ENCODE results near the gene SEMA3E. TPM values are rescaled to one million over a fixed set of nuclear protein-coding genes. Genes with fewer than 3 reads are reported as not detected.

The SEMA3E gene
- total and polyA plus RNA-seq, 9 of the 15 experiments (the other 6 are each of a cell fraction or from before 2014, with no cell fraction given), result 0.01 to 1.4 (median 0.14) TPM; not detected in 2

GRCh38 chr7:83410989-83411591 is 237.8 kb downstream of the SEMA3E start (continued):
- TF ChIP-seq CTCF (IDR thresholded peaks at IDR 0.05 in 2 of 3, conservative IDR thresholded peaks at IDR 0.05 in 1 of 3; ENCODE audit: insufficient read depth in 2 of 3, low read depth in 1 of 3, low read length in 3 of 3) (peak in 2 of 3 experiments; percentile 38 to 50; a peak in 4 of 6 replicates), RAD21 (CRISPR knock-in tag; conservative IDR thresholded peaks at IDR 0.05 in 1 of 2, IDR thresholded peaks at IDR 0.05 in 1 of 2) (peak; percentile 29 to 55; a peak in 3 of 4 replicates)

- Histone ChIP-seq H3K4me3 (no peak overlapping the region), H3K79me2 (ENCODE audit: control insufficient read depth, insufficient read depth, low read length) (no peaks in the 10 kb centered on the region), H3K36me3 (ENCODE audit: control insufficient read depth, insufficient read depth, low read length) (no peaks in the 10 kb centered on the region), H3K27me3 (ENCODE audit: control insufficient read depth in 2 of 2, insufficient read depth in 2 of 2, low read length in 2 of 2) (no peaks in the 10 kb centered on the region), H3K9ac (ENCODE audit: insufficient read depth in 1 of 2, low read depth in 2 of 2, low read length in 2 of 2) (no peak overlapping the region), H3K9me1 (ENCODE audit: control insufficient read depth, insufficient read depth, low read length) (no peaks in the 10 kb centered on the region), H4K20me1 (replicated peaks; ENCODE audit: control insufficient read depth, insufficient read depth, low read length) (no peaks in the 10 kb centered on the region), H3K4me1 (replicated peaks in 1 of 2; ENCODE audit: control insufficient read depth in 2 of 2, insufficient read depth in 2 of 2, low read length in 2 of 2) (no peaks in the 10 kb centered on the region), H3K27ac (ENCODE audit: extremely low read depth, low read depth, low read length) (no peak overlapping the region), H2AFZ (ENCODE audit: low read depth, low read length) (no peak overlapping the region), H3K9me3 (replicated peaks; ENCODE audit: control insufficient read depth, insufficient read depth, low read depth, low read length) (peaks cover 2% of the 10 kb centered on the region; the same call in 1 of the 2 replicates), H3K4me2 (ENCODE audit: insufficient read depth, low read length) (no peak overlapping the region)
- BruUV-seq (replicated peaks), result no TSS peak
- ATAC-seq (no peak), FAIRE-seq (no peak), DNase-seq (ENCODE audit: extremely low read depth in 1 of 4, low spot score in 3 of 4) (no peak)
- in situ Hi-C loops (cut with MboI), result no loop called here
- CTCF ChIA-PET (ENCODE audit: low intra/inter-chr PET ratio), result no interaction called here
- intact Hi-C loops (cut with micrococcal nuclease), result no loop called here
- POLR2A ChIA-PET, result no interaction called here
- TF ChIP-seq ARID4B (CRISPR knock-in tag; IDR thresholded peaks at IDR 0.05), result no peak
- TF ChIP-seq ZBTB11 (CRISPR knock-in tag; IDR thresholded peaks at IDR 0.05), result no peak
- TF ChIP-seq CBFB (CRISPR knock-in tag; IDR thresholded peaks at IDR 0.05), result no peak
- no peak for TF ChIP-seq SP1 (CRISPR knock-in tag; IDR thresholded peaks at IDR 0.05)
- no peak for TF ChIP-seq PHF8 (IDR thresholded peaks at IDR 0.05; ENCODE audit: borderline replicate concordance, low read length)
- TF ChIP-seq ARHGAP35 (IDR thresholded peaks at IDR 0.05; ENCODE audit: partially characterized antibody), result no peak
- TF ChIP-seq HDAC6 (IDR thresholded peaks at IDR 0.05; ENCODE audit: low read depth, low read length), result no peak
- TF ChIP-seq ZNF830 (CRISPR knock-in tag; IDR thresholded peaks at IDR 0.05), result no peak
These were observed 254.2 kb downstream of the SEMA3E start for GRCh38 chr7:83394776-83395175.
